Measurements from ENCODE around the gene SS18L1.

GRCh38 chr20:62215991-62216635, 72.5 kb downstream of the SS18L1 start:
- no peak for TF ChIP-seq REST (IDR thresholded peaks at IDR 0.05; ENCODE audit: low read depth)
- TF ChIP-seq ZBTB33 (IDR thresholded peaks at IDR 0.05; ENCODE audit: extremely low read depth, insufficient replicate concordance, low read length) = no peak
- no peak for TF ChIP-seq CTCF (IDR thresholded peaks at IDR 0.05 in 2 of 3, conservative IDR thresholded peaks at IDR 0.05 in 1 of 3; ENCODE audit: borderline replicate concordance in 1 of 3, insufficient read depth in 1 of 3, low read depth in 2 of 3, low read length in 2 of 3)
- no peak for TF ChIP-seq MAX (IDR thresholded peaks at IDR 0.05)
- no peak for TF ChIP-seq ATF3 (IDR thresholded peaks at IDR 0.05)
- TF ChIP-seq JUND (IDR thresholded peaks at IDR 0.05) = no peak
- no peak for TF ChIP-seq EZH2 (IDR thresholded peaks at IDR 0.05)
- no peak for TF ChIP-seq EGR1 (IDR thresholded peaks at IDR 0.05; ENCODE audit: low read depth)
- TF ChIP-seq POLR2A (IDR thresholded peaks at IDR 0.05; ENCODE audit: borderline replicate concordance, extremely low read depth, insufficient read depth, insufficient read length) = no peak
- no peak for TF ChIP-seq EZH2phosphoT487 (IDR thresholded peaks at IDR 0.05; ENCODE audit: borderline replicate concordance)
- no peak for TF ChIP-seq POLR2AphosphoS5 (IDR thresholded peaks at IDR 0.05; ENCODE audit: low read depth, low read length)
- no peak for TF ChIP-seq RAD21 (IDR thresholded peaks at IDR 0.05; ENCODE audit: low read depth)
- TF ChIP-seq YY1 (IDR thresholded peaks at IDR 0.05; ENCODE audit: extremely low read depth, insufficient replicate concordance, low read depth, low read length) = no peak
- no peak for TF ChIP-seq SIN3A (IDR thresholded peaks at IDR 0.05; ENCODE audit: low read depth)

All from HCT116 (cell line).